Embryonic facial prominence (tissue), 1 donor: ENCODE data around the gene PRKX.
"Not testable (repeated sequence)": the region's sequence is repeated elsewhere in the genome, so short reads cannot be mapped to it uniquely, and the experiment has no call there.

Source experiments
- DNase-seq: peaks from one replicate; pipeline ENCODE4 v3.0.0-alpha.2; 2016; ENCODE audit errors: extremely low spot score

PRKX gene

DNA sequence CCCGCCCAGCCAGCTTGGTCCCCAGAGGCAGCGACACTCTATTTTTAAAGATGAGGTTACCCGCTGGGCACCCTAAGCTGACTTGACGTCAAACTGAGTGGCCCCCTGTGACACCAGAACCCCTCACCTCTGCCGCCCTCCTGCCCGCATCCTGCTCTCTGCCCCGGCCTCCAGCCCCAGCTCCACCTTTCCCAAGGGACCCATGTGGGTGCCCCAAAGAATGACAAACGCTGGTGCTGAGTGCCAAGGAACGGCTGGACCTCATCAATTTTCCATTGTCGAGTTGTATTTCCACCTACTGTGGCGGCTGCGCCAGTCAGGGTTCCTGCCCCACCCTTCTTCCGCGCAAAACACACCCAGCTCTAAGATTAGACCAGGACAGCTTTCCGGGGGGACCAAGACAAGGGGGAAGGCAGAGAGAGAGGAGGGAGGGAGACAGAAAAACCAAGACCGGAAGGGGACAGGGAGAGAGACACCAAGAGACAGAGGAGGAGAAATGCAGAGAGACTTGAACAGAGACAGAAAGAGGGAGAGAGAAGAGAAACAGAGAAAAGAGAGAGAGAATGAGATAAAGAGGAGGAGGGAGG is 2.0 kb downstream of the PRKX start:
- DNase-seq: no peak

DNA sequence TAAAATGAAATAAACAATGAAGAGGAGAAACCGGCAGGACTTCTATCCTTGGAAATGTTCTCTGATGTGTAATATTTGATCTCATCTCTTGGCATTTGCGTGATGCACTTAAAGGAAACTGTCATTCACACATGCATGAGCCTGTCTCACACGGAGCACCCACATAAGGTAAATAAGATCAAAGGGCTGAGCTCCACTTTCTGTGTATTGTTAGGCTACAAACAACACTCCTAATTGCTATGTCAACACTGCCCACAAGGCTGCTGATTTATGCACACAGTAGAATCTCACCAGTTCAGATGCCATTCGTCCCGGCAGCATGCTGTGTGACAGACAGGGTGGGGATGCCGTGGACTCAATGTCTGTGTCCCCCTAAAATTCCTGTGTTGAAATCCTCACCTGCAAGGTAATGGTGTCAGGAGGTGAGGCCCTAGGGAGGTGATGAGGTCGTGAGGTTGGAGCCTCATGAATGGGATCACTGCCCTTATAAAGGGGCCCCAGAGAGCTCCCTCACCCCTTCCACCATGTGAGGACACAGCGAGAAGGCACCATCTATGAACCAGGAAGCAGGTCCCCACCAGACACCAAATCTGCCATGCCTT is 5.7 kb downstream of the PRKX start:
- DNase-seq: not testable (repeated sequence)

DNA sequence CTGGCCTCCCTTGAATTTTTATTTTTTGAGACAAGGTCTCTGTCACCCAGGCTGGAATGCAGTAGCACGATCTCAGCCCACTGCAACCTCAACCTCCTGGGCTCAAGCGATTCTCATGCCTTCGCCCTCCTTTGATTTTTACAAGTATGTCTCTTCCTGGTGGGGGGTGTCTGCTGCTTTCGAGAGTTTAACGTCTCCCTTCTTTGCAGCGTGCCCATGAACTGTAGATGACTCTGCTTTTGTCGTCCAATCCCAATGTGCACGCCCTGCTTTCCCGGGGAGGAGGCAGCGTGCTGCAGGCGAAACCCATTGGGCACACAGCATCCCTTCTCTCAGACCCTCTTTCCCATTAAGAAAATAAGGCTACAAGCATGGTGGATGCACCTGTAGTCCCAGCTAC is 7.0 kb downstream of the PRKX start:
- no peak for DNase-seq

DNA sequence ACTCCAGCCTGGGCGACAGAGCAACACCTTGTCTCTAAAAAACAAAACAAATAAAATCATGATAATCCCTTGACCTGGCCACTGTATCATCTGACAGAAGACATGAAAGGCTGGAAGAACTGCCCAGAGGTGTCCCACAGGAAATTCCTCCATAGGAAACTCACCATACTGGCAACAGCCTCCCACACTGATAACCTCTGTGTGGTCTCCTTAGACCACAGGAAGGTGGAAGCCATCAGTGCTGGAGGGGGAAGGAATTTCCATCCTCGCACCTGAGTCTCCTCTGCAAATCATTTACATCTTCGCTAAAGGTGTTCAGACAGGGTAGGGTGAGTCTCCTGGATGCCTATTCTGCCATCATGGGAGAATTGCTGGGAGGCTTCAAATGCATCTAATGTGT is 10.2 kb downstream of the PRKX start:
- DNase-seq: not testable (repeated sequence)

DNA sequence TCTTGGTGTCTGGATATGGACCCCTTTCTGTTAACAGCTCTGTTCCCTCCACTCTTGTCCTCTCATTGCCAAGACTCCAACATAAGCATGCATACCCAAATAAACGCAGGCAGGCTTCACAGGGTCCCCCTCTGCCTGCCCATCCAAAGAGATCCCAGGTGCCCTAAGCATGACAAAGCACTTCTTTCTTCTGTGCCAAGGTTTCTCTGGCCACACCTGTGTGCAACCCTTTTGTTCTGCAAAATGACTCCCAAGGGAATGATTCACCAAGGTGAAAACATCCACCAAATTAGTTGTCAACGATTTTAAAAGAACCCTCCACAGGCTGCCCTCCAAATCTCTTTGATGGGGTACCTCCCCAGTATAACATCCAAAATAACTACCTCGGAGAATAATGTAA is 11.4 kb downstream of the PRKX start:
- not testable (repeated sequence) for DNase-seq

DNA sequence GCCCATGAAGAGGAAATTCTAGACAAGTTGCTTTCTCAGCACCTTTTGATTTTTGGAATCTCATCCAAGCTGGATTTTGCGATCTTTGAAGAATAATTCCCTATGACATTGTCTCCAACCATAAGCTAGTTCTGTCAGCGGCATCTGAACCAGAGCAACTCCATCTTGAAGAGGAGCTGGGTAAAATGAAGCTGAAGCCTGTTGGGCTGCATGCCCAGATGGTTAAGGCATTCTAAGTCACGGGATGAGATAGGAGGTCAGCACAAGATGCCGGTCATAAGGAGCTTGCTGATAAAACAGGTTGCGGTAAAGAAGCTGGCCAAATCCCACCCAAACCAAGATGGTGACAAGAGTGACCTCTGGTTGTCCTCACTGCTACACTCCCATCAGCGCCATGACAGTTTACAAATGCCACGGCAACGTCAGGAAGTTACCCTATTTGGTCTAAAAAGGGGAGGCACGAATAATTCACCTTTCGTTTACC is 12.0 kb downstream of the PRKX start:
- DNase-seq: not testable (repeated sequence)

DNA sequence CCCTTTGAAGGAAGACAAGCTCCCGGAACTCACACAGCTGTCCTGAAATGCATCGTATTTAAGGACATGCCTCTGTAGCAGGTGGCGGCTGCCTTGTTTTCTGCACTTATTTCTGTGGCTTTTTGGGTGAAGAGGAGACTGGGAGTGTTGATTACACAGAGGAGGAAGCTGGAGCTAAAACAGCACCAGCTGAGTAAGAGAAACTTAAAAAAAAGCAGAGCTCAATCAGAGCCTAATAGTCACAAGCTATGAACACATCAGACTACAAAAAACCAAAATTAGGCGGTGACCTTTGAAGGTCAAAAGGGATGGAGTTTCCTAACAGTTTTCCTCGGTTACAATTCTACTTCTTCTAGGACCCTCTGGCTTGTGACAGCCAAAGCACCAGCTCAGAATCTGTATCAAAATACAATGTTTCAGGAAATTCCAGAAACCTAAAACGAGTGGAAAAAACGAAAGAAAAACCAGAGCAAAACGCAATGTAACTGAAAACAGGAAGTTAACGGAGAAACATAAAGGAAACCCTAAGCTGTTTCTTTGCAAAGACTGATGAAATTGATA is 13.5 kb downstream of the PRKX start:
- DNase-seq: no peak

DNA sequence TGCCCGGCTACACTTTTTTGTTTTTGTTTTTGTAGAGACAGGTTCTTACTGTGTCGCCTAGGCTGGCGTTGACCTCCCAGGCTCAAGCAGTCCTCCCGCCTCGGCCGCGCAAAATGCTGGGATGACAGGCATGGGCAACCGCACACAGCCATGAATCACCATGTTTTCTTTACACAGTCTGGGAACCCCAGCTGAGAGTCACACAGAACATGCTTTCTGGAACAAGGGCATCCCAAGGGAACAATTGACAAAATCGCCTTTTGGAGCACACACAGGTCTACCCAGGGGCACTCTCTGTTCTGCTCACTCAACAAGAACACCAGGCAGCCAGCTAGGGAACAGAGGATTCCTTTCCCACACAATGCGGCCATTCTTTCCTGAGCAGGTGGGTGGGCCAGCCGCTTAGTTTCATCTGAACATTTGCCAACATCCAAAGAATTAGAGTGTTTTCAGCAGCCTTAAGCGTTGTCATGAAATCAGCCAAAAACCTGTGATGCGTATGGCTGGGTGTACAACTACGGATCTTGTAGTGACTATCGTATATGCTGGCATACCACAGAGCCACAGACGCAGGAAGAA is 15.7 kb downstream of the PRKX start:
- no peak for DNase-seq

DNA sequence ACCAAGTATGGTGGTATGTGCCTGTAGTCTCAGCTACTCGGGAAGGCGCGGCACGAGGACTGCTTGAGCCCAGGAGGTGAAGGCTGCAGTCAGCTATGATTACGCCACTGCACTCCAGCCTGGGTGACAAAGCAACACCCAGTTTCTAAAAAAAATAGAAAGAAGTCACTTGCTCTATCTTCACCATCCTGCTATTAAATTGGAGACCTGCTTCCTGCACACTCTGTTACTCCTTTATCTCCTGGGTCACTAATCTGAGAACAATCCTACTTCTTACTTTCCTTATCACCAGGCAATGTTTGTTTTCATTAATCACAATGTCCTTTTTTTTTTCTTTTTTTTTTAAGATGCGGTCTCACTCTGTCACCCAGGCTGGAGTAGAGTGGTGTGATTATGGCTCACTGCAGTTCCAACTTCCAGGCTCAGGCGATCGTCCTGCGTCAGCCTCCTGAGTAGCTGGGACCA is 16.2 kb downstream of the PRKX start:
- DNase-seq: no peak

DNA sequence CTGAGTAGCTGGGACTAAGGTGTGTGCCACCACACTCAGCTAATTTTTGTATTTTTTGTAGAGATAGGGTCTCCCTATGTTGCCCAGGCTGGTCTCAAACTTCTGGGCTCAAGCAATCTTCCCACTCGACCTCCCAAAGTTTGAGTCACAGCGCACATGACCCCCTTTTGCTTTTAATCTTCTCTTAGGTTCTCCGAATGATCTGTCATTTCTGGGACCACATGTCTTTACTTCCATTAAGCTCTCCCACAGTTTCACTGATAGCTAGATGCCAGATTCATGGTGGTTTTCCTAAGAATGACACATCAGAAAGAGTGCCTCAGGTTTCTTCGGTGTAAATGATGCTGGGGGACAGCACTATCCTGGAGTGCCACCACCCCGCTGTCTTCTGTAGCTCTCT is 17.9 kb downstream of the PRKX start:
- DNase-seq: no peak

DNA sequence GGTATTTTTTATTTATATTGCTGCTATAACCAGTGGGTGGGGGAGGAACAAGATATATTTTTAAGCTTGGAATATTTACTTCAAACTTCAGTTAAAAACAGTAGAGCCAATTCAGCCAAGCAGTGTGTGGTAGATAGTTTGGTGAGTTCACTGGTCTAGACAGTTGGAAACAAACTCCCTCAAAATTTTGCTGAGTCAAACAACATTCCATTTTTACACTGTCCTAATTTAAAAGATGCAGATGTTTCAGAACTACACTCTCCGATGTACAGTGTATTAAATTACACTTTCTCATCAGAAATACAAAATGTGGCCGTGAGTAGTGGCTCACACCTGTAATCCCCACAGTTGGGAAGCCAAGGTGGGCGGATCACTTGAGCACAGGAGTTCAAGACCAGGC is 23.3 kb downstream of the PRKX start:
- DNase-seq: no peak

DNA sequence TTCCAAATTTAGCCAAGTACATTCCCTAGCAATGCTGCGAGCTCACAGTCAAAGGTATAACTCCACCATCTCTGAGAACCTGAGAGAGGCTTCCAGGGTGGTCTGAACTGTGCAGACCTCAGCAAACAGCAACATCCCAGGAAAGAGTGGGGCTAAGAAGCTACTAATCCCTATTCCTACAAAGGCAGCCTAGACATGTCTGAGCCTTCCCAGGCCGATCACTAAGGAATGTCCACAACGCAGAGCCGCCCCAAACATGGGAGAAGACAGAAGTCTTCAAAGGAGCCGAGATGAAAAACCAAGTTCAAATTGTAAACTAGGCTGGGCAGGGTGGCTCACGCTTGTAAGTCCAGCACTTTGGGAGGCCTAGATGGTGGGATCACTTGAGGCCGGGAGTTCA is 30.2 kb downstream of the PRKX start:
- not testable (repeated sequence) for DNase-seq

DNA sequence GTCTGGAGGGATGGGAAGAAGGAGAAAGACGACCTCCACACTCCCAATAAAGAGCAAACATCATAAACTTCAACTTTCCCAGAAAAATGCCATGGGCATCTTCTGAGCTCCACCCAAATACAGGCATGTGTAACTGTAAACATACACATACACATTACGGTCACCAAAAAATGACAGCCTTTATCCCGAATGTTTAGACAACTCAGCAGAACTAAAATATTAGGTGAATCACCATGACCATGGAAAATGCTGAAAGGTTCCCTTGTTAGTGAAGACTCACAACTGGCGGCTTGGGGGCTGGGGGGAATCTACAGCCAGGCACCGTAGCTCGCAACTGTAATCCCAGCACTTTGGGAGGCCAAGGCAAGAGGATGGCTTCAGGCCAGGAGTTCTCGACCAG is 33.0 kb downstream of the PRKX start:
- no peak for DNase-seq

DNA sequence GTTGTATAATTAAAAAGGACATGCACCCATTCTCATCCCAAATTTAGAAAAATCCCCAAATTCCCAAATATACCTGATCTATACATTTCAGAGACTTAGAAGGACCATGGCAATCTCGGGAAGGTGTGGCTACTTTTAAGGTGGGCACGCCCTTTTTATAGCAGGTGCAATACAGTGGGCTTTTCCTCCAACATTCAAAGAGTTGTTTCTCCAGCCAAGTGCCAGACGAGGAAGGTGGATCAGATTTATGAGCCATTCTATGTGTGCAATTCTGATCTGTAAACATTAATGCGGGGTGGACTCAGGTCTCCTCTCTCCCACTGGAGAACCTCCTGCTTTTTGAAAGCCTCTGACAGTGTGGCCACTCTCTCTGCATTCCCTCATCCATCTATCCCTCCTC is 33.8 kb downstream of the PRKX start:
- DNase-seq: no peak

DNA sequence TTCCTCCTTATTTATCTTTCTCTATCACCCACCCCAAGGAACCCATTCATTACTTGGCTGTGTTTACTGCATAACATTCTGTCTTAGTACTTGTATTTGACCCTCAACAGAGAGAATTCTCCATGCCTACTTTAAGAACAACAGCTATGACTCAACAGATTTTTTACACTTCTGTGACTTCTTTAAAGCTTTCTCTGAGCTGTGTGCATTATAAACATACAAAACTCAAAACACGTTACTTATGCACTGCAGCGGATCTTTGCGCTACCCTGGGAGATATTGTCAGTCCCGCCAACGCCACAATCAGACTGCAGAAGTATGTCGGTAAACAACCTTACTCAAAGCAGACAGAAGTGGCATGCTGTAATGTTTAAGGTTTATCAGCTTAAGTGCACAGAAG is 35.1 kb downstream of the PRKX start:
- no peak for DNase-seq

DNA sequence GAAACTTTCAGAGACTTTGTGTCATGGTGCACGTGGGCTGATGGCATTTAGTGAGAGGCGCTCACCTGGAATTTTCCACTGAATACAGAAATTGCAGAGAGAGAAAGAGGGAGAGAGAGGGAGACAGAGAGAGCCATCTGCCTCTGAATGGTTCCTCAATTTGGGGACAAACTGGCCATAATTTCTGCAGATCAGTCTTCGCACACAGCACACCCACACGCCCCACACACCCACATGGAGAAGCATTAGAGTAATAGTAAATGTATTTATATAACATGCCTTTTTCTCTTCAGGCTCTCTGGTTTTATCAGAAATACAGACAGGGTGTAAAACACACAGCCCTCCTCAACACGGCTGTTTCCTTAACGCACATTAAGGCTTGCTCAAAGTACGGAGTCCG is 38.6 kb downstream of the PRKX start:
- no peak for DNase-seq

DNA sequence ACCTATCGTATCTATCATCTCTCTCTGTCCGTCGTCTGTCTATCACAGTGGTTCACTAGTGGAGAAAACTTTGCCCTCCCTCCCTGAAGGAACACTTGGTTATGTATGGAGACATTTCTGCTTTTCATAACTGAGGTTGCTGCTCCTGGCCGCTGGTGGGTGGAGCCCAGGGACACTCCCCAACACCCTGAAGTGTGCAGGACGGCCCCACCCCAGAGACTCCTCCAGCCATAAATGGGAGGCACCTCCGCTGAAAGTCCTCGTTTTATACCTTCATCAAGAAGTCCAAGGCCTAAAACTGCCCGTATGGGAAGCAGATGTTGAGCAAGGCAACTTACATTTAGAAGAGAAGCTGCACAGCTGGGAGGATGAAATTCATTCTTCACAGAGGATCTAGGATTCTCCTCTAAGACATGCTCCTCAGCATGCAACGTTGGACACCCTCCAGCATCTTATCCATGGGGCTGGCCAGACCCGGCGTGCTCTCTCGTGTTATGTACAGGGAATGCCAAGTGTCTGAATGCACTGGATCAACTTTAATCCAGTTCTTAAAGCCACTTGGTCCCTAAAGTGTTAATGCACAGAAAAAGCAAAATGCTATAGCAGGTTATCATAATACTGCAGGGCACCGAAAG is 43.5 kb downstream of the PRKX start:
- DNase-seq: no peak

DNA sequence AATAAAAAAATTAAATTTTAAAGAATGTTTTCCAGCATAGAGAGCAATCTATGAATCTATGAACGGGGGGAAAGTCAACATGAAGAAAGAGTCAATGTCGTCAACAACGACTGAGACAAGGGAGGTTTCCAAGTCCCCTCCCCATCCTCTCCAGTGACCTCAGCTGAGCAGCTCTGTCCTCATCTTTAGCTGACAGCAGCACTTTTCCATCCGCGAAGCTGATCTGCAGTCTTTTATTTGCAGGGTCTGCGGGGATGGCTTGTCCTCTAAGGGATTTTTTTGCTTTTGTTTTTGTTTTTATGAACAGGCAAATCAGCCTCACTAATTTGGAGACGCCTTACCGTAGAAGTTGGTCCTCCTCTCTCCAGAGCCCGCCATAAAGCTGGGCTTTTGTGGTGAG is 46.5 kb downstream of the PRKX start:
- no peak for DNase-seq

DNA sequence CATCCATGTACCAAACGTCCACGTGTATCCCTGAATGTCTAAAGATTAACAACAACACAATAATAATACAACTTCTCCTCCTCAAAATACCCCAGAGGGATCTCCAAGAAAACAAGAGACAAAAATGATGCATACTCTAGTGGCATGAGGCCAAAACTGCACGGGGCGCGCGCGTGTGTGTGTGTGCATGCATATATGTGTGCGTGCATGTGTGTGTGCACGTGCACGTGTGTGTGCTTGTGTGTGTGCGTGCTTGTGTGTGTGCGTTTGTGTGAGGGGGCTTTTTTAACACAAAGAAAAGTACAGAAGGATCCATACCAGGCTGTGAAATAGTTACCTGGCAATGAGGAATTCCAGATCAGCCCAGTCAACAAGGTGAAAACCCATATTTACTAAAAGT is 48.5 kb downstream of the PRKX start:
- no peak for DNase-seq

DNA sequence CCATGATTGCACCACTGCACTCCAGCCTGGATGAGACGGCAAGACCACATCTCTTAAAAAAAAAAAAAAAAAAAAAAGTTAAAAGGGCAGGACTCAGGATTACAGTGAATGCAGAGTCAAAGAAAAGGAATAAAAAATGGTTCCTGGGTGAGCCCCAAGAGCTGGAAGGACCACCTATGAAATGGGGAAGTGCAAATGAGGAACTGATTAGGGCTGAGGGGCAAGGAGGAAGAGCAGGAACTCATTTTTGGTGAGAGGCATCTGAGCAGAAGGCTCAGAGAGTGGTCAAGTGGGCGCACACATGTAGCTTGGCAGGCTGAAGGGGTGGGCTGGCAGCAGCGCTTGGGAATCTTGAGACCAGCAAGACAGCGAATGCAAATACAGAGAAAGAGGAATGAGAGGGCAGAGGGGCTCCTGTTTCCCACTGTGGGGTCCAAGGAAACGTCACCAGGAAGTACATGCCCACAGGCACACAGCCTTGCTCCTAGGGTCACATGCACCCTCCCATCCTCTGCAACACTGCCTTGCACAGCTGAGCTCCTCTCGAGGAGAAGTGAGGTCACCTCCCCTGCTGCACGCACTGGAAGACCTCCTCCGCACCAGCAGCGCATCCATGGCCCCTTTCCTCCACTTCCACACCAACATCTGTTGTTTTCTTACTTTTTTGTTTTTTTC is 49.7 kb downstream of the PRKX start:
- not testable (repeated sequence) for DNase-seq

DNA sequence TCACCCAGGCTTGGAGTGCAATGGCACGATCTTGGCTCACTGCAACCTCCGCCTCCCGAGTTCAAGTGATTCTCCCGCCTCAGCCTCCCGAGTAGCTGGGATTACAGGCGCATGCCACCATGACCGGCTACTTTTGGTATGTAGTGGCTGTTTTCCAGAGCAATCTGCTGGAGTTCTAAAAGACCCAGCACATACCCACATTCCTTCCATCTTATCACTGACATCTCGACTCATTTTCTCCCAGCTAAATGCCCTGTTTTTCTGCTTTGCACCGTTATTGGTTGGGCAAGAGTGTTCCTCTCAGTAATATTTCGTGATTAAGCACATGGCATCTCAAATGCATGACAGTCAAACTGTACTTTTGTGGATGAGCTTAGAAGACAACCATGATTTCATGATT is 53.7 kb downstream of the PRKX start:
- no peak for DNase-seq

DNA sequence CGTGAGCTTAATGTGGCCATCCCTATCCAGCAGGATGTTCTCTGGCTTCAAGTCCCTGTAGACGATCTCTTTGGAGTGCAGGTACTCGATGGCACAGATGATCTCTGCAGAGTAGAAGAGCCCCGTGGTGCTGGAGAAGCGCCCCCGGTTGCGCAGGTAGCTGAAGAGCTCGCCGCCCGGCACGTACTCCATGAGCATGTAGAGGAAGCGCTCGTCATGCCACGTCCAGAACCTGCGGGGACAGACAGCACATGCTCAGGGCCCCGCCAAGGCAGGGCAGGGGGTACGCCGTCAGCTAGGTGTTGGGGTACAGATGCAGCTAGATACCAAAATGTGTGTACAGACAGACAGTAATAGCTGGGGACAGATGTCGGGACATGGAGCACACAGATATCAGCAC is 58.3 kb downstream of the PRKX start:
- no peak for DNase-seq
